H1 (cell line): ENCODE data around the gene DAPK3. TPM values are rescaled to one million over a fixed set of nuclear protein-coding genes. Genes with fewer than 3 reads are reported as not detected.

Experiments
- CTCF ChIA-PET: fragments of 300-600 bp; sonication (Branson Sonifier 250); formaldehyde crosslinking; loops from one replicate; lab custom pipeline; 2021; ENCODE audit not compliant: partially characterized antibody; lab: Charles Lee
- POLR2A ChIA-PET: fragments of 300-600 bp; sonication (Branson Sonifier 250); formaldehyde crosslinking; loops from one replicate; lab custom pipeline; 2021; ENCODE audit warnings: inconsistent platforms; ENCODE audit not compliant: partially characterized antibody; lab: Charles Lee
- DNase-seq, 2 experiments: peaks; one replicate each; pipeline versions ENCODE4 v3.0.0 to v3.0.0-alpha.2; 2010 to 2022; ENCODE audit warnings: low spot score in 2 of 2, low read depth in 1 of 2, mixed read lengths in 1 of 2
- FAIRE-seq: peaks from 2 replicates; lab custom pipeline; 2011; peaks lifted over from hg19 to GRCh38; lab: Jason Lieb, UNC
- H2AFZ ChIP-seq: 2 replicates; pipeline ENCODE4 v1.8.1; 2012; ENCODE audit warnings: low read length, inconsistent platforms
- H2AK5ac ChIP-seq: 2 replicates; pipeline ENCODE4 v1.6.1; 2013; ENCODE audit warnings: low read depth, low read length
- H2BK120ac ChIP-seq: replicated peaks from 2 replicates; pipeline ENCODE3; 2013; ENCODE audit warnings: low read depth, low read length, inconsistent platforms
- H2BK12ac ChIP-seq: 2 replicates; pipeline ENCODE4 v1.6.1; 2013; ENCODE audit warnings: low read depth, low read length
- H2BK15ac ChIP-seq: 2 replicates; pipeline ENCODE4 v1.6.1; 2013; ENCODE audit warnings: low read length
- H2BK20ac ChIP-seq: 2 replicates; pipeline ENCODE4 v1.6.1; 2013; ENCODE audit warnings: low read length
- H2BK5ac ChIP-seq: 2 replicates; pipeline ENCODE4 v1.6.1; 2013; ENCODE audit warnings: low read depth, low read length
- H3K14ac ChIP-seq: 2 replicates; pipeline ENCODE4 v1.6.1; 2013; ENCODE audit warnings: inconsistent platforms; ENCODE audit not compliant: insufficient read length
- H3K18ac ChIP-seq: 2 replicates; pipeline ENCODE4 v1.6.1; 2013; ENCODE audit warnings: low read length; ENCODE audit errors: extremely low read depth
- H3K23ac ChIP-seq: 2 replicates; pipeline ENCODE4 v1.6.1; 2013; ENCODE audit warnings: inconsistent platforms; ENCODE audit not compliant: insufficient read length
- H3K23me2 ChIP-seq: 2 replicates; pipeline ENCODE4 v1.6.1; 2013; ENCODE audit warnings: low read depth, low read length
- H3K27ac ChIP-seq: 2 replicates; pipeline ENCODE4 v1.6.1; 2011; ENCODE audit warnings: low read depth, low read length, inconsistent platforms
- H3K27me3 ChIP-seq, 4 experiments: replicated peaks in 1 of 4; 1 replicate in 1 of 4; 2 replicates in 3 of 4; pipeline versions ENCODE4 v1.6.1 to v1.8.1; 2011 to 2013; ENCODE audit warnings: low read length in 3 of 4, mild to moderate bottlenecking in 3 of 4, inconsistent platforms in 2 of 4, mixed read lengths in 2 of 4, moderate library complexity in 1 of 4; ENCODE audit not compliant: control insufficient read depth in 3 of 4, insufficient read depth in 3 of 4; ENCODE audit errors: extremely low read depth in 1 of 4
- H3K36me3 ChIP-seq, 4 experiments: 2 replicates each; pipeline versions ENCODE4 v1.6.1 to v1.8.1; 2011 to 2013; ENCODE audit warnings: mild to moderate bottlenecking in 4 of 4, low read length in 3 of 4, moderate library complexity in 2 of 4, control low read depth in 1 of 4, inconsistent platforms in 1 of 4; ENCODE audit not compliant: insufficient read depth in 4 of 4, control insufficient read depth in 2 of 4
- H3K4ac ChIP-seq: replicated peaks from 2 replicates; pipeline ENCODE3; 2013; ENCODE audit warnings: low read length, low read depth, mixed read lengths, inconsistent platforms; ENCODE audit not compliant: insufficient read length
- H3K4me1 ChIP-seq, 4 experiments: replicated peaks in 1 of 4; 1 replicate in 1 of 4; 2 replicates in 3 of 4; pipeline versions ENCODE4 v1.6.1 to v1.8.1; 2011 to 2013; ENCODE audit warnings: low read length in 3 of 4, inconsistent platforms in 2 of 4, mixed read lengths in 1 of 4; ENCODE audit not compliant: insufficient read depth in 4 of 4, control insufficient read depth in 3 of 4
- H3K4me2 ChIP-seq, 2 experiments: 2 replicates each; pipeline versions ENCODE4 v1.6.1 to v1.8.1; 2011 to 2013; ENCODE audit warnings: low read depth in 2 of 2, low read length in 2 of 2, control low read depth in 1 of 2, inconsistent platforms in 1 of 2, mild to moderate bottlenecking in 1 of 2; ENCODE audit not compliant: insufficient read depth in 1 of 2
- H3K4me3 ChIP-seq, 4 experiments: fragments of 200-600, 300-600 bp in 1 of 4; sonication (generic), shearing (Covaris generic), sonication (Bioruptor Twin) in 1 of 4; 2 replicates each; pipeline versions ENCODE4 v1.5.1 to v1.8.1; 2011 to 2016; ENCODE audit warnings: low read length in 4 of 4, low read depth in 3 of 4, control low read depth in 2 of 4, inconsistent platforms in 2 of 4, mild to moderate bottlenecking in 2 of 4, mixed read lengths in 1 of 4, moderate library complexity in 1 of 4; ENCODE audit not compliant: insufficient read depth in 2 of 4; ENCODE audit errors: extremely low read depth in 1 of 4
- H3K56ac ChIP-seq: replicated peaks from 2 replicates; pipeline ENCODE3; 2013; ENCODE audit warnings: low read depth, mild to moderate bottlenecking, mixed read lengths, low read length, inconsistent platforms; ENCODE audit not compliant: insufficient read length
- H3K79me1 ChIP-seq: 2 replicates; pipeline ENCODE4 v1.6.1; 2013; ENCODE audit warnings: low read depth, low read length, control low read depth
- H3K79me2 ChIP-seq, 2 experiments: 2 replicates each; pipeline versions ENCODE4 v1.6.1 to v1.8.1; 2012 to 2013; ENCODE audit warnings: low read length in 2 of 2, mild to moderate bottlenecking in 2 of 2, inconsistent platforms in 1 of 2; ENCODE audit not compliant: insufficient read depth in 2 of 2, control insufficient read depth in 1 of 2
- H3K9ac ChIP-seq, 4 experiments: replicated peaks in 1 of 4; 1 replicate in 1 of 4; 2 replicates in 3 of 4; pipeline versions ENCODE4 v1.6.1 to v1.8.1; 2011 to 2013; ENCODE audit warnings: low read depth in 3 of 4, low read length in 3 of 4, control low read depth in 2 of 4, mild to moderate bottlenecking in 2 of 4, moderate library complexity in 2 of 4, inconsistent platforms in 1 of 4; ENCODE audit errors: extremely low read depth in 1 of 4
- H3K9me3 ChIP-seq, 2 experiments: 2 replicates each; pipeline versions ENCODE4 v1.6.1 to v1.8.1; 2012 to 2013; ENCODE audit warnings: mild to moderate bottlenecking in 2 of 2, moderate library complexity in 2 of 2, control low read depth in 1 of 2, inconsistent platforms in 1 of 2, low read depth in 1 of 2, low read length in 1 of 2, mixed read lengths in 1 of 2; ENCODE audit not compliant: insufficient read depth in 2 of 2
- H4K20me1 ChIP-seq, 2 experiments: replicated peaks in 1 of 2; 2 replicates each; pipeline versions ENCODE3 to v1.8.1; 2011 to 2013; ENCODE audit warnings: inconsistent platforms in 2 of 2, low read length in 2 of 2, mild to moderate bottlenecking in 1 of 2; ENCODE audit not compliant: insufficient read depth in 2 of 2, control insufficient read depth in 1 of 2
- H4K5ac ChIP-seq: 2 replicates; pipeline ENCODE4 v1.6.1; 2013; ENCODE audit warnings: low read length, low read depth, mixed read lengths, inconsistent platforms; ENCODE audit not compliant: insufficient read length
- H4K8ac ChIP-seq: 2 replicates; pipeline ENCODE4 v1.8.0; 2013; ENCODE audit warnings: mild to moderate bottlenecking, moderate library complexity, low read length, inconsistent platforms; ENCODE audit not compliant: insufficient read depth; ENCODE audit errors: extremely low read depth
- H4K91ac ChIP-seq: replicated peaks from 2 replicates; pipeline ENCODE3; 2013; ENCODE audit warnings: low read length, mixed read lengths, inconsistent platforms; ENCODE audit not compliant: insufficient read length
- CBX5 ChIP-seq: fragments of 300-800, 300-1000 bp; sonication (generic); IDR thresholded peaks from 2 replicates; pipeline ENCODE4 v1.7.1; 2016; ENCODE audit warnings: antibody characterized with exemption, low read length, low read depth
- EGR1 ChIP-seq: IDR thresholded peaks from 2 replicates; pipeline ENCODE4 v1.6.1; 2011; ENCODE audit warnings: low read depth, low read length, borderline replicate concordance
- EP300 ChIP-seq, 2 experiments: IDR thresholded peaks; 1 replicate in 1 of 2; 2 replicates in 1 of 2; pipeline ENCODE4 v1.6.1; 2011 to 2012; ENCODE audit warnings: low read depth in 2 of 2, low read length in 2 of 2, mild to moderate bottlenecking in 2 of 2, borderline replicate concordance in 1 of 2, inconsistent platforms in 1 of 2, moderate library complexity in 1 of 2
- JUND ChIP-seq: IDR thresholded peaks from 2 replicates; pipeline ENCODE4 v1.6.1; 2011; ENCODE audit warnings: mild to moderate bottlenecking, improper control_type of control experiment, low read length
- KDM5A ChIP-seq: fragments of 200-600 bp; IDR thresholded peaks from 2 replicates; pipeline ENCODE4 v1.7.1; 2012; ENCODE audit warnings: mild to moderate bottlenecking, low read length, inconsistent platforms, mixed read lengths
- TEAD4 ChIP-seq: IDR thresholded peaks from 2 replicates; pipeline ENCODE4 v1.6.1; 2012; ENCODE audit warnings: low read depth, low read length, inconsistent platforms, mixed read lengths
- WGBS, 2 experiments: shearing (Covaris generic) in 1 of 2; methylation state at CpG; one replicate each; pipeline versions ENCODE4 v1.1.6 to v1.1.7; 2013 to 2015; ENCODE audit warnings: low lambda C conversion rate in 2 of 2, mixed read lengths in 2 of 2, inconsistent platforms in 1 of 2, low coverage in 1 of 2, missing lambda C conversion rate in 1 of 2; ENCODE audit not compliant: insufficient replicate concordance in 2 of 2, insufficient coverage in 1 of 2, insufficient read length in 1 of 2; ENCODE audit errors: extremely low coverage in 1 of 2, missing lambda C conversion rate in 1 of 2; 5-methylcytosine and 5-hydroxymethylcytosine counted together
- polyA plus RNA-seq, 7 experiments: library from polyadenylated mRNA; depleted of rRNA in 3 of 7; stranded (reverse) in 5 of 7; unstranded in 2 of 7; fragments of >200 nt in 5 of 7; fragments of 200-250 nt in 2 of 7; gene quantifications; 1 replicate in 5 of 7; 2 replicates in 1 of 7; 4 replicates in 1 of 7; pipeline versions ENCODE4 v1.2.1 to v1.2.3, GENCODE V29; 2011 to 2013; ENCODE audit warnings: missing spikeins in 2 of 7, mixed read lengths in 2 of 7
- total RNA-seq: library from RNA; stranded (reverse); fragmentation: NEBNext Ultra II Directional; extraction: Animal tissue kit (Norgen Biotek cat#: 25700); gene quantifications from 2 replicates; pipeline ENCODE4 v1.2.1, GENCODE V29; 2021
- TF ChIP-seq, protein P1 (sequence below): IDR thresholded peaks from 2 replicates; pipeline ENCODE4 v1.6.1; 2012; ENCODE audit warnings: inconsistent platforms
- TF ChIP-seq, protein P2 (sequence below): IDR thresholded peaks from 2 replicates; pipeline ENCODE4 v1.6.1; 2011; ENCODE audit warnings: low read depth, mild to moderate bottlenecking, low read length; ENCODE audit not compliant: insufficient read depth

The DAPK3 gene
- total and polyA plus RNA-seq, 2 of the 8 experiments (the other 6 are each of a cell fraction or from before 2014, with no cell fraction given): 53.2 to 78.1 TPM

GRCh38 chr19:3932931-3933810 lies 37.7 kb downstream of the DAPK3 start, which contains the start of gene NMRK2:
Gene NMRK2 (plus strand): TSS chr19:3933069. CDS start chr19:3933672, 603 bp downstream.
- DNase-seq (peak; percentile 79 to 88), FAIRE-seq (no peak)
- Histone ChIP-seq H3K4me1 (peaks cover 0 to 2% (median 0%) of the 10 kb centered on the region in 4 experiments; a peak in 1 of 7 replicates), H2BK12ac (no peak within 1 kb of the TSS; the same call in 1 of the 2 replicates), H3K27ac (peak within 1 kb of the TSS; percentile 92; the same call in 1 of the 2 replicates), H3K56ac (peak within 1 kb of the TSS; percentile 98), H4K20me1 (peaks cover 0 to 2% of the 10 kb centered on the region in 2 experiments), H3K4me3 (peak within 1 kb of the TSS; percentile 75 to 96 (median 87)), H3K79me1 (no peaks in the 10 kb centered on the region), H3K36me3 (0 out of 8 replicates have a peak, but pooled peaks cover 0 to 3% (median 0%) of the 10 kb centered on the region in 4 experiments), H3K9ac (peak within 1 kb of the TSS; percentile 67 to 84 (median 76)), H2AK5ac (no peak within 1 kb of the TSS), H2AFZ (peak within 1 kb of the TSS; percentile 83; the same call in 1 of the 2 replicates), H3K23ac (no peak within 1 kb of the TSS), H3K4me2 (peak within 1 kb of the TSS; percentile 85 to 87), H2BK120ac (no peak within 1 kb of the TSS), H4K91ac (no peak within 1 kb of the TSS), H2BK15ac (no peak within 1 kb of the TSS), H3K4ac (peak within 1 kb of the TSS; percentile 78), H4K8ac (peak within 1 kb of the TSS; percentile 85), H3K23me2 (peaks cover 3% of the 10 kb centered on the region; the same call in 1 of the 2 replicates), H2BK5ac (peak within 1 kb of the TSS; percentile 93; the same call in 1 of the 2 replicates), H3K9me3 (no peaks in the 10 kb centered on the region), H4K5ac (peak within 1 kb of the TSS; percentile 94), H2BK20ac (no peak within 1 kb of the TSS), H3K27me3 (no peaks in the 10 kb centered on the region; a peak in 1 of 7 replicates), H3K14ac (peak within 1 kb of the TSS; percentile 16), H3K18ac (peak within 1 kb of the TSS; percentile 60), H3K79me2 (peaks cover 0 to 7% of the 10 kb centered on the region in 2 experiments; a peak in 1 of 4 replicates)
- POLR2A ChIA-PET: interaction anchor here (0.5 to 5.7 kb wide), 27 partner anchors 9 to 494 kb away, joined by 3 to 63 read pairs (median 4); partner anchors contain the start of genes APBA3, ATCAY, DAPK3 and EEF2
- CTCF ChIA-PET: interaction anchor here (0.6 to 1.3 kb wide), 7 partner anchors 12 to 1176 kb away, joined by 3 to 6 read pairs (median 3); no protein-coding TSS in a partner anchor
- 2% methylated on average over 24 of the region's 51 CpGs; no CpG with 5 or more reads in 1 of the 2 experiments for WGBS, 2 experiments
- TF ChIP-seq EP300 (IDR thresholded peaks at IDR 0.05; ENCODE audit: borderline replicate concordance in 1 of 2, low read depth in 2 of 2, low read length in 2 of 2) (0 out of 3 replicates have a peak, but pooled peaks of 1 of the 2 experiments have one; percentile 19), TEAD4 (no peak), CBX5 (no peak), EGR1 (peak; percentile 72), KDM5A (no peak), JUND (peak; percentile 37; the same call in 1 of the 2 replicates)
- TF ChIP-seq, protein P1, sequence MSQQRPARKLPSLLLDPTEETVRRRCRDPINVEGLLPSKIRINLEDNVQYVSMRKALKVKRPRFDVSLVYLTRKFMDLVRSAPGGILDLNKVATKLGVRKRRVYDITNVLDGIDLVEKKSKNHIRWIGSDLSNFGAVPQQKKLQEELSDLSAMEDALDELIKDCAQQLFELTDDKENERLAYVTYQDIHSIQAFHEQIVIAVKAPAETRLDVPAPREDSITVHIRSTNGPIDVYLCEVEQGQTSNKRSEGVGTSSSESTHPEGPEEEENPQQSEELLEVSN: peak; percentile 79
- TF ChIP-seq, protein P2, sequence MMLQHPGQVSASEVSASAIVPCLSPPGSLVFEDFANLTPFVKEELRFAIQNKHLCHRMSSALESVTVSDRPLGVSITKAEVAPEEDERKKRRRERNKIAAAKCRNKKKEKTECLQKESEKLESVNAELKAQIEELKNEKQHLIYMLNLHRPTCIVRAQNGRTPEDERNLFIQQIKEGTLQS: no peak
